Esophagus muscularis mucosa (tissue), 2 donors: ENCODE data around the gene DGKG.

Experiments used
- POLR2A ChIP-seq: fragments of 450-650 bp; IDR thresholded peaks from one replicate; pipeline ENCODE4 v1.6.1; 2017; ENCODE audit warnings: antibody characterized with exemption, moderate library complexity, mild to moderate bottlenecking, low read depth
- POLR2AphosphoS5 ChIP-seq, 2 donors: sonication (generic); formaldehyde crosslinking; IDR thresholded peaks; one replicate each; pipeline ENCODE4 v1.6.1; 2017; ENCODE audit warnings: antibody characterized with exemption in 2 of 2

GRCh38 chr3:186207515-186207914 is 154.5 kb downstream of the DGKG start:
- no peak for TF ChIP-seq POLR2AphosphoS5 (IDR thresholded peaks at IDR 0.05)
- TF ChIP-seq POLR2A: no peak
